Loucy (cell line): ENCODE results near the gene PFAS.
A peak's percentile ranks its signal among the peaks of the same experiment; 100 is the strongest.
"Not testable (repeated sequence)": the region's sequence is repeated elsewhere in the genome, so short reads cannot be mapped to it uniquely, and the experiment has no call there.

Source experiments
- H2AFZ ChIP-seq: fragments of 200-600 bp; sonication (generic); 2 replicates; pipeline ENCODE4 v1.6.0; 2016; ENCODE audit warnings: antibody characterized with exemption, mild to moderate bottlenecking, low read length, moderate library complexity
- H3F3A ChIP-seq: fragments of 200-600 bp; 2 replicates; pipeline ENCODE4 v1.6.0; 2016; ENCODE audit warnings: antibody characterized with exemption, low read depth, mild to moderate bottlenecking
- H3K27me3 ChIP-seq: fragments of 200-600 bp; sonication (generic); 2 replicates; pipeline ENCODE4 v1.6.1; 2014; ENCODE audit warnings: low read length, mild to moderate bottlenecking; ENCODE audit not compliant: insufficient read depth, poor library complexity, severe bottlenecking
- H3K36me3 ChIP-seq: fragments of 200-600 bp; sonication (generic); 2 replicates; pipeline ENCODE4 v1.6.1; 2016; ENCODE audit warnings: low read length; ENCODE audit not compliant: insufficient read depth
- H3K4me1 ChIP-seq: fragments of 200-600 bp; sonication (generic); 2 replicates; pipeline ENCODE4 v1.5.1; 2014; ENCODE audit warnings: low read length, mild to moderate bottlenecking; ENCODE audit not compliant: insufficient read depth, poor library complexity, severe bottlenecking
- H3K4me2 ChIP-seq: fragments of 200-600 bp; sonication (generic); 2 replicates; pipeline ENCODE4 v1.6.0; 2014; ENCODE audit warnings: antibody characterized with exemption, low read length, low read depth, mild to moderate bottlenecking; ENCODE audit not compliant: poor library complexity, severe bottlenecking
- H3K4me3 ChIP-seq: fragments of 200-600 bp; sonication (generic); 2 replicates; pipeline ENCODE4 v1.5.1; 2014; ENCODE audit warnings: low read length, mild to moderate bottlenecking, mixed read lengths; ENCODE audit not compliant: poor library complexity, severe bottlenecking
- H3K79me2 ChIP-seq: fragments of 200-600 bp; sonication (generic); 2 replicates; pipeline ENCODE4 v1.6.1; 2014; ENCODE audit warnings: low read length; ENCODE audit not compliant: insufficient read depth
- H3K9ac ChIP-seq: fragments of 200-600 bp; sonication (generic); 2 replicates; pipeline ENCODE4 v1.6.0; 2014; ENCODE audit warnings: mild to moderate bottlenecking, low read depth, low read length, moderate library complexity; ENCODE audit not compliant: poor library complexity, severe bottlenecking
- H3K9me2 ChIP-seq: fragments of 200-600 bp; sonication (generic); replicated peaks from 2 replicates; pipeline ENCODE4 v1.6.1; 2016; ENCODE audit warnings: low read depth, low read length, mixed read lengths
- H3K9me3 ChIP-seq: fragments of 200-600 bp; sonication (generic); 2 replicates; pipeline ENCODE4 v1.6.1; 2014; ENCODE audit warnings: mild to moderate bottlenecking, antibody characterized with exemption, low read length, low read depth; ENCODE audit not compliant: insufficient read depth
- H4K20me1 ChIP-seq: fragments of 200-600 bp; sonication (generic); 2 replicates; pipeline ENCODE4 v1.6.0; 2014; ENCODE audit warnings: antibody characterized with exemption, low read length, mild to moderate bottlenecking; ENCODE audit not compliant: insufficient read depth, poor library complexity, severe bottlenecking
- EZH2phosphoT487 ChIP-seq: fragments of 200-600 bp; IDR thresholded peaks from 2 replicates; pipeline ENCODE4 v1.6.1; 2018; ENCODE audit warnings: antibody characterized with exemption, mild to moderate bottlenecking, moderate library complexity, borderline replicate concordance
- TF ChIP-seq, protein P1 (sequence below): fragments of 200-600 bp; sonication (generic); conservative IDR thresholded peaks from 2 replicates; pipeline ENCODE4 v1.5.1; 2014; ENCODE audit warnings: mild to moderate bottlenecking, antibody characterized with exemption, low read length

Gene PFAS

DNA sequence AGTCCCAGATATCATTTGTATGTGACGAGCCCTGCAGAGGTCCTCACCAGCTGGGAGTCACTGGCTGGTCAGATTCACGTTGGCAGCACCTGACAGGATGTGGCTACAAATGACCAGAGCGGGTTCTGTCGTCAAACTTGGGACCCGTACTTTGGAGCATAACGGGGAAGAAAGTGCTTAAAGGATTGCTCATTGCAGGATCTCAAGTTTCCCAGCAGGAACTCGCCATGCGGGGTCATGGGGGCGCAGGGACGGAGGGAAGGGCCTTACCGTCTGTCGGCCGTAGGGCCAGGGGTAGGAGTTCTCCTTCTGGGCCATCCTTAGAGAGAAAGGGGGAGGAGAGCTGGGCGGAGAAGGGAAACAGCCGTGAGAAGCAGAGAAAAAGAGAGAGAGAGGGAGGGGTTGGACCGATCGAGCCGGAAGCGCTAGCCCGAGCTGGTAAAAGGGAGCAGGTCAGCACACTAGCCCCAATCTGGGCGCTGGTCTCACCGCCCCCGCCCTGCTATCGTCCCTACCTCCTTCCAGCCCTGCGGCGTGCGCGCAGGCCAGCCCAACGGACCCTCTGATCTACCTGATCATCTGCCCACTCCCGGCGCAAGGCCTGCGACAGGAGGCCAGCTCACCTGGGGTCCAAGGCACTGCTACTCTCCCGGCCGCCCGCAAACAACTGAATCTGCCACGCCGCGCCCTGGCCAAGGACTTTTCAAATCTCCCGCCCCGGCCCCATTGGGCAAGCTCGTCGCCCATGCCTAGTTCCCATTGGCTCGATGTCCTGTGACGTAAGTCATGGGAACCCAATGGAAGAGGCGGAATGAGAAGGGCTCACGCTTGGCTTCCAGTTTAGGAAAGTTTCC is 39.0 kb upstream of the PFAS start, which contains the start of gene AURKB:
AURKB (minus strand) TSS at position 669 of the 854 bp plus-strand sequence; CDS start at position 318, 351 bp downstream.
- Histone ChIP-seq H3K9me3 (no peaks in the 10 kb centered on the region), H3K9me2 (no peaks in the 10 kb centered on the region), H3K4me1 (peaks cover 20% of the 10 kb centered on the region), H3K4me3 (peak within 1 kb of the TSS; percentile 85), H4K20me1 (peaks cover 29% of the 10 kb centered on the region), H2AFZ (peak within 1 kb of the TSS; percentile 74), H3K4me2 (peak within 1 kb of the TSS; percentile 88), H3F3A (no peaks in the 10 kb centered on the region), H3K27me3 (no peaks in the 10 kb centered on the region), H3K9ac (peak within 1 kb of the TSS; percentile 98), H3K79me2 (peaks cover 51% of the 10 kb centered on the region), H3K36me3 (peaks cover 26% of the 10 kb centered on the region; the same call in 1 of the 2 replicates)
- no peak for TF ChIP-seq EZH2phosphoT487
- TF ChIP-seq, protein P1, sequence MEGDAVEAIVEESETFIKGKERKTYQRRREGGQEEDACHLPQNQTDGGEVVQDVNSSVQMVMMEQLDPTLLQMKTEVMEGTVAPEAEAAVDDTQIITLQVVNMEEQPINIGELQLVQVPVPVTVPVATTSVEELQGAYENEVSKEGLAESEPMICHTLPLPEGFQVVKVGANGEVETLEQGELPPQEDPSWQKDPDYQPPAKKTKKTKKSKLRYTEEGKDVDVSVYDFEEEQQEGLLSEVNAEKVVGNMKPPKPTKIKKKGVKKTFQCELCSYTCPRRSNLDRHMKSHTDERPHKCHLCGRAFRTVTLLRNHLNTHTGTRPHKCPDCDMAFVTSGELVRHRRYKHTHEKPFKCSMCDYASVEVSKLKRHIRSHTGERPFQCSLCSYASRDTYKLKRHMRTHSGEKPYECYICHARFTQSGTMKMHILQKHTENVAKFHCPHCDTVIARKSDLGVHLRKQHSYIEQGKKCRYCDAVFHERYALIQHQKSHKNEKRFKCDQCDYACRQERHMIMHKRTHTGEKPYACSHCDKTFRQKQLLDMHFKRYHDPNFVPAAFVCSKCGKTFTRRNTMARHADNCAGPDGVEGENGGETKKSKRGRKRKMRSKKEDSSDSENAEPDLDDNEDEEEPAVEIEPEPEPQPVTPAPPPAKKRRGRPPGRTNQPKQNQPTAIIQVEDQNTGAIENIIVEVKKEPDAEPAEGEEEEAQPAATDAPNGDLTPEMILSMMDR: no peak

DNA sequence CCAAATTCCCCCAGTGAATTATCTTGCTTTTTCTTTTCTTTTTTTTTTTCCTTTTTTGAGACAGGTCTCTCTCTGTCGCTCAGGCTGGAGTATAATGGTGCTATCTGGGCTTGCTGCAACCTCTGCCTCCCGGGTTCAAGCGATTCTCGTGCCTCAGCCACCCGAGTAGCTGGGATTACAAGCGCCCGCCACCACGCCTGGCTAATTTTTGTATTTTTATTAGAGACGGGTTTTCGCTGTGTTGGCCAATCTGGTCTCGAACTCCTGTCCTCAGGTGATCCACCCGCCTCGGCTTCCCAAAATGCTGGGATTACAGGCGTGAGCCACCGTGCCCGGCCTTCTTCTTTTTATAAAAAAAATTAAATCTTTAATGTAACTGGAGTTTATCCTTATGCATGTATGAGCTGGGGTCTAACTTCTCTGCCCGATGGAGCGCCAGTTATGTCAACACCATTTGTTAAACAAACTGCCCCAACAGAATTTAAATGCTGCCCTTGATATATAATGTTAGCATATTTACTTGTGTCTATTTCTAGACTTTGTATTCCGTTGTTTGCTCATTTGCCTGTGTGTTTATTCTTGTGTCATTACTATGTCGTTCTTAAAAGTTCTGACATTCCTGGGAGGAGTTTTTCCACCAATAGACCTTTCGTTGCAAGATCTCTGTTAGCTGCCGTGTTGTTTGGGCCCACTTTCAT is 38.2 kb upstream of the PFAS start:
- Histone ChIP-seq H3K4me1 (peaks cover 20% of the 10 kb centered on the region), H3K4me3 (peak overlapping the region; percentile 85), H3K36me3 (peaks cover 18% of the 10 kb centered on the region; the same call in 1 of the 2 replicates), H3K9ac (peak overlapping the region; percentile 98), H3K4me2 (peak overlapping the region; percentile 88), H3K27me3 (no peaks in the 10 kb centered on the region), H3F3A (no peaks in the 10 kb centered on the region), H3K9me3 (no peaks in the 10 kb centered on the region), H4K20me1 (peaks cover 26% of the 10 kb centered on the region), H2AFZ (peak overlapping the region; percentile 74), H3K9me2 (no peaks in the 10 kb centered on the region), H3K79me2 (peaks cover 43% of the 10 kb centered on the region)
- TF ChIP-seq EZH2phosphoT487: no peak
- TF ChIP-seq, protein P1: no peak

- H2AFZ ChIP-seq: no peak overlapping the region
- peaks cover 14% of the 10 kb centered on the region for H4K20me1 ChIP-seq
- TF ChIP-seq, protein P1: no peak
- TF ChIP-seq EZH2phosphoT487: no peak
- H3F3A ChIP-seq: no peaks in the 10 kb centered on the region
- H3K9ac ChIP-seq: no peak overlapping the region
- H3K4me1 ChIP-seq: peaks cover 10% of the 10 kb centered on the region
- H3K36me3 ChIP-seq: peaks cover 2% of the 10 kb centered on the region; the same call in 1 of the 2 replicates
- no peak overlapping the region for H3K4me3 ChIP-seq
- no peaks in the 10 kb centered on the region for H3K9me2 ChIP-seq
- no peaks in the 10 kb centered on the region for H3K9me3 ChIP-seq
- H3K4me2 ChIP-seq: no peak overlapping the region
- H3K79me2 ChIP-seq: peaks cover 27% of the 10 kb centered on the region
- no peaks in the 10 kb centered on the region for H3K27me3 ChIP-seq
Observed at GRCh38 chr17:8212312-8213180, 36.5 kb upstream of the PFAS start.

DNA sequence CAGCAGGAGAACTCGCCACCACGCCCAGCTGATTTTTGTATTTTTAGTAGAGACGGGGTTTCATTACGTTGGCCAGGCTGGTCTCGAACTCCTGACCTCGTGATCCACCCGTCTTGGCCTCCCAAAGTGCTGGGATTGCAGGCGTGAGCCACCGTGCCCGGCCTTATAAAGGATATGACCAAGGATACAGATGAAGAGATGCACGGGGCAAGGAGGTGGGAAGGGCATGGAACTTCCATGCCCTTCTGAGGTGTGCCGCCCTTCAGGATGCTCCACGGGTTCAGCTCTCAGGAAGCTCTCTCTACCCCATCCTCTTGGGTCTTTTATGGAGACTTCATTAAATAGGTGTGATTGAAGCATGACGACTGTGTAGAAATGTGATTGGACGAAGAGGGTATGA is 35.1 kb upstream of the PFAS start:
- H3K4me2 ChIP-seq, H3K9me2 ChIP-seq, H3K4me1 ChIP-seq, H3F3A ChIP-seq, H3K9me3 ChIP-seq, H2AFZ ChIP-seq, H3K9ac ChIP-seq, H3K36me3 ChIP-seq, H3K27me3 ChIP-seq, H4K20me1 ChIP-seq, H3K4me3 ChIP-seq: not testable (repeated sequence)
- H3K79me2 ChIP-seq: peaks cover 14% of the 10 kb centered on the region
